ENCODE data around the gene TFF2.

The TFF2 gene

GRCh38 chr21:42350927-42351426 lies at the start of gene TFF2:
TFF2 (minus strand) TSS chr21:42350994; CDS start chr21:42350957, 37 bp downstream.
- DNase-seq (ENCODE audit: low spot score in 2 of 2), result no peak
- no peaks in the 10 kb centered on the region for H3K36me3 Mint-ChIP-seq
- peaks cover 6% of the 10 kb centered on the region for H3K4me1 Mint-ChIP-seq
- H3K4me3 Mint-ChIP-seq, result no peak within 1 kb of the TSS
- ATAC-seq, result no peak
- H3K27ac Mint-ChIP-seq, result peak within 1 kb of the TSS; percentile 50
- H3K9me3 Mint-ChIP-seq, result peaks cover 8% of the 10 kb centered on the region

GRCh38 chr21:42400525-42400924 lies 49.7 kb upstream of the TFF2 start:
- H3K4me1 Mint-ChIP-seq, result peaks cover 54% of the 10 kb centered on the region
- H3K36me3 Mint-ChIP-seq, result peaks cover 66% of the 10 kb centered on the region
- peak; percentile 42 for ATAC-seq
- peak overlapping the region; percentile 88 for H3K4me3 Mint-ChIP-seq
- H3K27ac Mint-ChIP-seq, result no peak overlapping the region
- DNase-seq (ENCODE audit: low spot score in 2 of 2), result no peak
- peaks cover 6% of the 10 kb centered on the region for H3K9me3 Mint-ChIP-seq

- DNase-seq (ENCODE audit: low spot score in 2 of 2) (no peak), ATAC-seq (no peak)
- no peak overlapping the region for H3K4me3 Mint-ChIP-seq
Measured at GRCh38 chr21:42398436-42399028, 47.7 kb upstream of the TFF2 start.

GRCh38 chr21:42397746-42398394 lies 47.1 kb upstream of the TFF2 start:
- ATAC-seq (no peak), DNase-seq (ENCODE audit: low spot score in 2 of 2) (no peak)
- Mint-ChIP-seq H3K4me3 (no peak overlapping the region), H3K27ac (peak overlapping the region; percentile 75), H3K9me3 (peaks cover 6% of the 10 kb centered on the region), H3K4me1 (peaks cover 68% of the 10 kb centered on the region), H3K36me3 (peaks cover 59% of the 10 kb centered on the region)

More at GRCh38 chr21:42398436-42399028, 47.7 kb upstream of the TFF2 start:
- Mint-ChIP-seq H3K36me3 (peaks cover 58% of the 10 kb centered on the region), H3K9me3 (peaks cover 6% of the 10 kb centered on the region), H3K4me1 (peaks cover 65% of the 10 kb centered on the region), H3K27ac (peak overlapping the region; percentile 75)

GRCh38 chr21:42396799-42397745 lies 46.3 kb upstream of the TFF2 start:
- H3K4me3 Mint-ChIP-seq, result no peak overlapping the region

GRCh38 chr21:42395905-42396651 lies 45.3 kb upstream of the TFF2 start, which contains the start of gene TMPRSS3:
TMPRSS3 (minus strand) TSS chr21:42396052; CDS start chr21:42395417, 635 bp downstream.
- Mint-ChIP-seq H3K27ac (no peak within 1 kb of the TSS), H3K9me3 (no peaks in the 10 kb centered on the region), H3K4me3 (peak within 1 kb of the TSS; percentile 41), H3K4me1 (peaks cover 65% of the 10 kb centered on the region), H3K36me3 (peaks cover 63% of the 10 kb centered on the region)
- DNase-seq (ENCODE audit: low spot score in 2 of 2) (no peak), ATAC-seq (no peak)

More at GRCh38 chr21:42396799-42397745, 46.3 kb upstream of the TFF2 start:
- ATAC-seq (no peak), DNase-seq (ENCODE audit: low spot score in 2 of 2) (no peak)
- peaks cover 70% of the 10 kb centered on the region for H3K4me1 Mint-ChIP-seq
- H3K27ac Mint-ChIP-seq, result peak overlapping the region; percentile 75
- peaks cover 6% of the 10 kb centered on the region for H3K9me3 Mint-ChIP-seq
- H3K36me3 Mint-ChIP-seq, result peaks cover 60% of the 10 kb centered on the region

- DNase-seq (ENCODE audit: low spot score in 2 of 2) (no peak), ATAC-seq (no peak)
- Mint-ChIP-seq H3K4me3 (peak overlapping the region; percentile 41), H3K9me3 (no peaks in the 10 kb centered on the region), H3K36me3 (peaks cover 68% of the 10 kb centered on the region), H3K27ac (no peak overlapping the region), H3K4me1 (peaks cover 70% of the 10 kb centered on the region)
Measured at GRCh38 chr21:42395302-42395701, 44.5 kb upstream of the TFF2 start.

GRCh38 chr21:42393443-42393950 lies 42.7 kb upstream of the TFF2 start:
- ATAC-seq (no peak), DNase-seq (ENCODE audit: low spot score in 2 of 2) (no peak)
- Mint-ChIP-seq H3K36me3 (peaks cover 70% of the 10 kb centered on the region), H3K4me3 (peak overlapping the region; percentile 39), H3K4me1 (peaks cover 74% of the 10 kb centered on the region), H3K9me3 (no peaks in the 10 kb centered on the region), H3K27ac (no peak overlapping the region)

GRCh38 chr21:42392731-42393442 lies 42.1 kb upstream of the TFF2 start:
- DNase-seq (ENCODE audit: low spot score in 2 of 2) (no peak), ATAC-seq (peak; percentile 89)
- Mint-ChIP-seq H3K27ac (no peak overlapping the region), H3K9me3 (no peaks in the 10 kb centered on the region), H3K4me3 (peak overlapping the region; percentile 39), H3K4me1 (peaks cover 74% of the 10 kb centered on the region), H3K36me3 (peaks cover 71% of the 10 kb centered on the region)

- DNase-seq (ENCODE audit: low spot score in 2 of 2) (no peak), ATAC-seq (no peak)
- Mint-ChIP-seq H3K9me3 (no peaks in the 10 kb centered on the region), H3K36me3 (peaks cover 77% of the 10 kb centered on the region), H3K4me1 (peaks cover 79% of the 10 kb centered on the region), H3K4me3 (no peak overlapping the region), H3K27ac (peak overlapping the region; percentile 43)
Measured at GRCh38 chr21:42391297-42391696, 40.5 kb upstream of the TFF2 start.

GRCh38 chr21:42390696-42391095 lies 39.9 kb upstream of the TFF2 start:
- Mint-ChIP-seq H3K9me3 (no peaks in the 10 kb centered on the region), H3K4me3 (no peak overlapping the region), H3K36me3 (peaks cover 76% of the 10 kb centered on the region), H3K4me1 (peaks cover 79% of the 10 kb centered on the region), H3K27ac (peak overlapping the region; percentile 43)
- ATAC-seq (no peak), DNase-seq (ENCODE audit: low spot score in 2 of 2) (no peak)

GRCh38 chr21:42390193-42390592 lies 39.4 kb upstream of the TFF2 start:
- Mint-ChIP-seq H3K27ac (peak overlapping the region; percentile 43), H3K4me3 (no peak overlapping the region), H3K9me3 (no peaks in the 10 kb centered on the region), H3K36me3 (peaks cover 76% of the 10 kb centered on the region), H3K4me1 (peaks cover 79% of the 10 kb centered on the region)
- no peak for DNase-seq (ENCODE audit: low spot score in 2 of 2)
- no peak for ATAC-seq

- peaks cover 76% of the 10 kb centered on the region for H3K4me1 Mint-ChIP-seq
Measured at GRCh38 chr21:42389449-42389835, 38.6 kb upstream of the TFF2 start.

More at GRCh38 chr21:42389449-42389835, 38.6 kb upstream of the TFF2 start:
- Mint-ChIP-seq H3K27ac (peak overlapping the region; percentile 40), H3K4me3 (peak overlapping the region; percentile 53), H3K36me3 (peaks cover 72% of the 10 kb centered on the region), H3K9me3 (no peaks in the 10 kb centered on the region)
- no peak for ATAC-seq
- DNase-seq (ENCODE audit: low spot score in 2 of 2), result no peak

Data from stimulated activated effector memory CD8-positive, alpha-beta T cell treated with anti-CD3 and anti-CD28 coated beads, Interleukin-12 subunit alpha, Interleukin-12 subunit beta, amount 100 ng/mL, for 72 hours (primary cell).